HG02870 (cell line): ENCODE results near the gene WHRN.

Experiments
- ATAC-seq: cut with Tn5 transposase; IDR thresholded peaks from one replicate; pipeline ENCODE4 v1.9.1; 2021; ENCODE audit warnings: mild to moderate bottlenecking, moderate library complexity; ENCODE audit not compliant: unreplicated experiment

The WHRN gene

GRCh38 chr9:114474425-114474824 lies 30.8 kb downstream of the WHRN start:
- ATAC-seq = no peak

DNA sequence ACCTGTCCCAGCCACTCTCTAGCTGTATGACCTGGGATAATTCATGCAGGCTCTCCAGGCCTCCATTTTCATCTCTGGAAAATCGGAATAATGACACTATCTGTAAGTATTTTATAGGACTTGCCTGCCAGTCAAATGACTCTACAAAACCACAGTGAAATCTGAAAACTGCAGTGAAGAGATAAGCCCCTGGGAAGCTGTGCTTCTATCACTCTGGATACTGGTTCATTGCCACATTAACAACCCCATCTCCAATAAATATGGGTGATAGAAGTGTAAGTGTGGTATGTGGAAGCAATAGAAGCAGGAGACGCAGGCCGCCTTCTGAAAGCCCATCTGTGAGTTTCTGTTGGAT lies 31.8 kb downstream of the WHRN start:
- no peak for ATAC-seq

DNA sequence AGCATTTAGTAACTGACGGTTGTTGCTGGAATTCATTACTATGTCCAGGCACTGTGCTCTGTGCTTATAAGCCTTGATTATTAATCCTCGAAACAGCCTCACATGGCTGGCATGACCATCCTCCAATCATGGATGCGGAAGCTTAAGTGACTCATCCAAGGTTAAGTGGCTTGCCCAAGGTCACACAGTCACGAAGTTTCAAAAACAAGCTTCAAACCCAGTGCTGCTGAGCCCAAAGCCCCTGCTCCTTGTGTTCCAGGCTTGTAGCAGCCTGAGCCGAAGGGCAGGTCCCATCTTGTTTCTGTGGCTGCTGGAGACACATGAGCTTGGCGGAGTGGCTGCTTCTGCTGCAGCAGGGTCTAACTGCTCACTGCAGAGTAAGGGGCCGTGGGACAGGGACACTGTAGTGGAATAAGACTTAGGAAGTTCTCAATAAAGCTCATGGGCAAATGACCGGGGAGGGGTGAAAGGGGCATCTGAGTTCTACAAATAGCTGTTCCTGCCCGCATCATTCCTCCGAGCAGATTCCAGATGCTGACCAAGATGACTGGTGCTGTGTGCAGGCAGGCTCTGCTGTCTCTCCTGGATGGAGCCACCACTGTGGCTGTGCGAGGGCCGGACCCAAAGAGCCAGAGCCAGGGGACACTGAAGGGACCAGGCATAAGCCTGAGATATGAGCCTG lies 32.4 kb downstream of the WHRN start:
- ATAC-seq = no peak

- ATAC-seq = no peak
Measured at GRCh38 chr9:114471157-114471556, 34.1 kb downstream of the WHRN start.

DNA sequence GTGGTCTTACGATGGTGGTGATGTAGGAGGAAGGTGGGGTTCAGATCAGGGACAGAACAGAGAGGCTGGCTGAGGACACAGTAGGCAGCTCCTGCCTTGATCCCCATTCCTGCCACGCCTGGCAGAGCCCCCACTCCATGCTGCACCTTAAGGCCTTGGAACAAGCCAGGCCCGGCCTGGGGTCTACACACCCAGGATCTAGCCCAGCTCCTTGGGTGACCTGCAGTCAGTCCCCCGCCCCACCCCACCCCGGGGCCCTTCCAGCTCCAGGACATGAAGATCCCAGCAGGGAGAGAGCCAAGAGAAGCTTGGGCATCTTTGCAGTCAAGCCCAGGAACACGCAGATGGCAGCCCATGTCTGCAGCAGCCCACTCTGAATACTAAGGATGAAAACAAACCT lies 34.7 kb downstream of the WHRN start:
- ATAC-seq = no peak

- ATAC-seq = no peak
Measured at GRCh38 chr9:114470121-114470520, 35.2 kb downstream of the WHRN start.

- ATAC-seq = no peak
Measured at GRCh38 chr9:114469091-114469853, 36.0 kb downstream of the WHRN start.

- ATAC-seq = no peak
Measured at GRCh38 chr9:114467910-114468309, 37.4 kb downstream of the WHRN start.

DNA sequence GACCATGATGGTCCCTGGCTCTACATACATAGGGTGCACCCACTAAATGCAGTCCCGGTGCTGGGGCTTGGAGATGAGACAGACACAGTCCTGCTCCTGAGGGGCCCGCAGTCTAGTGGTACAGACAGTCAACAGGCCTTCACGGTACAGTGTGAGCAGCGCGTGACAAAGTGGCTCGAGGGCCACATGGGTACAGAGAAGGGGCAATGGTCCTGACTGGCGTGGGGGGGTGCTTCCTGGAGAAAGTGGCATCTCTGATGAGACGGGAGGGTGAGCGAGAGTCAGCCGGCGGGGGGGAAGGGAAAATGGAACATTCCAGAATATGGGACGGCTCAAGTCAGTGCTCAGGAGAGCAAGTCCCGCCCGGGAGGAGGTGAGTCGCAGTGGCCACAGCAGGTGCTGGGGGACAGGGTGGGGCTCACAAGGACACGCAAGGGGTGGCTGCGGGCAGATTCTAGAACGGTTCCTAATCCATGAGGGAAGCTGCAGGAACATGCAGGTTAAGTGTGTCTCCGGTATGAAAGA lies 38.0 kb downstream of the WHRN start:
- ATAC-seq = no peak

GRCh38 chr9:114465906-114466900 lies 39.1 kb downstream of the WHRN start:
- ATAC-seq = no peak

DNA sequence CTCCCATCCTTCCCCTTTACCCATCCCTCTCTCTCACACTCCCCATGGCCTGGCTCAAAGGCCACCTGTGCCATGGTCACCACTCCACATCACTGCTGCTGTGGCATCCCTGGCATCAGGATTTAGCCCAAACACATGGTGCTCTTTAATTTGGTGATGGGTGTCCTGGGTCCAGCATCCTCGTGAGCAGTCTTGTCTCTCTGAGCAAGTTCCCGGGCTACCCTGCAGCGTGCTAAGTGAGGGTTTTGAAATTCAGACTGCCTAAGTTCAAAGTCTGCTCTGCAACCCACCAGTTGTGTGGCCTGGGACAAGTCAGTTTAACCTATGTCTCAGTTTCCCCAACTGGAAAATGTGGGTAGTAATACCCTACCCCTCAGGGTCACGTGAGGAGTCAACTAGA lies 39.9 kb downstream of the WHRN start:
- ATAC-seq = no peak

DNA sequence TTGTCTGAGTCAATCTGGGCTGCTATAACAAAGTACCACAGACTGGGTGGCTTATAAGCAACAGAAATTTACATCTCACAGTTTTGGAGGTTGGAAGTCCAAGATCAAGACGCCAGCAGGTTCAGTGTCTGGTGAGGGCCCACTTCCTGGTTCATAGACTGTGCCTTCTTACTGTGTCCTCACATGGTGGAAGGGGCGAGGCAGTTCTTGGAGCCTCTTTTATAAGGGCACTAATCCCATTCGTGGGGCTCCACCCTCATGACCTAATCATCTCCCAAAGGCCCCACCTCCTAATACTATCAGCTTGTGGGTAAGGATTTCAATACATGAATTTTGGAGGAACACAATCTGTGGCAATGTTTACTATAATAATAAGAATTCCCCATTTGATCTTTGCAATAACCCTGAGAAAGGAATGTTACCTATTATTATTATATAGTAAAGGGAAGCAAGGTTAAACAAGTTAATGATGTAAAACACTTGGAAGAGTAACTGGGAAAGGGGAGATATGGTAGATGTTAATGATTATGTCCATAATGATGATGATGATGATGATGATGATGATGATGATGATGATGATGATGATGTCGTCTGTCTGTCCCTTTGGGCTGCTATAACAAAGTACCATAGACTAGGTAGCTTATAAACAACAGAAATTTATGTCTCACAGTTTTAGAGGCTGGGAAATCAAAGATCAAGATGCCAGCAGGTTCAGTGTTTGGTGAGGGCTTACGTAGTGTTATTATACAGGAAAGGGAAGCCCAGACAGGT lies 40.8 kb downstream of the WHRN start:
- no peak for ATAC-seq

GRCh38 chr9:114462791-114463190 lies 42.5 kb downstream of the WHRN start:
- ATAC-seq = no peak

DNA sequence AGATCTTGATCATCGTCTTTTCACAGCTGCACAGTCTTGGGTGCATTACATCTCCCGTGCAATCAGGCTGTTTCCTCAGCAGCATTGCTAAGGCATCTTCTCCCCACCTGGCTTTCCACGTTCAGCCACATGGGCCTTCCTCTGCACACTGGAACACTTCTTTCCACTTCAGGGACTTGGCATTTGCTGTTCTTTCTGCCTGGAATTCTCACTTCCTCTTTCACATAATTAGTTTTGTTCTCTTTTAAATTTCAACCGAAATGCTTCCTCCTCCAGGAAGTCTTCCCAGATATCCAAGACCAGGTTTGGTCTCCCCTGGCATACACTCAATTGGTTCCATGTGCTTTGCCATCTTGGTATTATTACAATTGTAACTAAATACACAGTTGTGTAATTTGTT lies 43.8 kb downstream of the WHRN start:
- ATAC-seq = no peak

- ATAC-seq = no peak
Measured at GRCh38 chr9:114460513-114461199, 44.6 kb downstream of the WHRN start.

DNA sequence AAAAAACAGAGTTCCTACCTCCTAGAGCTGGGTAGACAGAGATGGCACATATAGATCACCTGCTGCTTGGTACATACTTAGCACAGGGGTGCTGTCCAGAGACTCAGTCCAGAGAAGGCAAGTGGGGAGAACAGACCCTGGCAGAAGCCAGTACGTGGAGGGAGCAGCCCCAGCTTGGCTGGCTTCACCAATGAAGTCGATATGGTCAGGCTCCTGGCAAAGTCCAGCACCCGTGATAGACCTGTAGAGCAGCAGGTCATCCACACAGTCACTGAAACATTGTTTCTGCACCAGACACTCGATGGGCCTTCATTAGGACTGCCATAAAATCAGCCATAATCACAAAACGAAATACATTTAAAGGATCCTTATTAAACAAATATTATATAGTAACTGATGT lies 45.8 kb downstream of the WHRN start:
- ATAC-seq = no peak

DNA sequence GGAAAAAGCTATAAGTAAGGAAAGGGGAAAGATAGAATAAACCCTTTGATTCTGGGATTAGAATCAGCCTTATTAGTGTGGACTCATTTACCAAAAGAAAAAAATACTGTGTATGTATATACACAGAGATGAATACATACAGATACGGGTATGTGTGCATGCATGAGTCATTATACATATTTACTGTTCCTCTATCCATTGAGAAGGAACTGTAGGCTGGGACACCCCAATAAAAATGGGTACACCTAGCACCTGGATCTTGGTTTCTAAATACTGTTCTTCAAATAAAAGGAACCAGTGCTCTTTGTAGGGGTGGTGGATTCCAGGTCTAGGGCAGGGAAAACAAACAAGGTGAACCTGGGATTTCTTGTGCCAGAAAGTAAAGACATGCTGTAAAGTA lies 48.3 kb downstream of the WHRN start:
- no peak for ATAC-seq

DNA sequence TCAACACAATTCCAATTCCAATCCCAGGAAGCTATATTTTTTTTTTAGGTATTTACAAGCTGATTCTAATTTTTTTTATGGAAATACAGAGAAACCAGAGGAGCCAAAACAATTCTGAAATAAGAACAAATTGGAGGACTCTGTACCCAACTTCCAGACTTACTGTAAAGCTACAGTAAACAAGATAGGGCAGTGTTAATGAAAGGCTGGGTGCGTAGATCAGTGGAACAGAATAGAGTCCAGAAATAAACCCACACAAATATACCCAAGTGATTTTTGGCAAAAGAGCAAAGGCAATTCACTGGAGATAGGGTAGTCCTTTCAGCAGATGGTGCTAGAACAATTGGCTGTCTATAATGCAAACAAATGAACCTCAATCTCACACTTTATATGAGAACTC lies 50.6 kb downstream of the WHRN start:
- no peak for ATAC-seq

GRCh38 chr9:114452219-114453165 lies 52.8 kb downstream of the WHRN start:
- ATAC-seq = no peak
